ENCODE results near the gene RBM48. TPM values are rescaled to one million over a fixed set of nuclear protein-coding genes. Genes with fewer than 3 reads are reported as not detected.
A peak's percentile ranks its signal among the peaks of the same experiment; 100 is the strongest.

Gene RBM48
- total and polyA plus RNA-seq, 2 of the 13 experiments (the other 11 are each of a cell fraction or from before 2014, with no cell fraction given): 7.2 to 12.2 TPM

GRCh38 chr7:92528188-92528957 lies at the start of gene RBM48, which contains the start of gene PEX1 (continued):
- TF ChIP-seq ATF3 (CRISPR knock-in tag; IDR thresholded peaks at IDR 0.05) (0 out of 2 replicates have a peak, but pooled peaks have one; percentile 1), ZBTB37 (CRISPR knock-in tag; IDR thresholded peaks at IDR 0.05) (no peak), ZNF160 (CRISPR knock-in tag; IDR thresholded peaks at IDR 0.05) (no peak), AGO2 (optimal IDR thresholded peaks at IDR 0.05; ENCODE audit: low read depth, low read length) (peak; percentile 49), NBN (conservative IDR thresholded peaks at IDR 0.05) (no peak), RFX1 (IDR thresholded peaks at IDR 0.05) (no peak), HIC2 (CRISPR knock-in tag; IDR thresholded peaks at IDR 0.05; ENCODE audit: low read depth) (0 out of 2 replicates have a peak, but pooled peaks have one; percentile 27), ZNF260 (CRISPR knock-in tag; IDR thresholded peaks at IDR 0.05; ENCODE audit: borderline replicate concordance, low read depth) (0 out of 2 replicates have a peak, but pooled peaks have one; percentile 38), ZNF777 (CRISPR knock-in tag; IDR thresholded peaks at IDR 0.05) (peak; percentile 99), PBX3 (CRISPR knock-in tag; IDR thresholded peaks at IDR 0.05; ENCODE audit: borderline replicate concordance) (no peak), ZSCAN5A (CRISPR knock-in tag; IDR thresholded peaks at IDR 0.05; ENCODE audit: borderline replicate concordance) (no peak; the same call in 1 of the 2 replicates), ZNF468 (CRISPR knock-in tag; IDR thresholded peaks at IDR 0.05) (no peak), GRHL1 (CRISPR knock-in tag; conservative IDR thresholded peaks at IDR 0.05) (no peak), CBFB (CRISPR knock-in tag; IDR thresholded peaks at IDR 0.05) (peak; percentile 43; the same call in 1 of the 2 replicates), REST (IDR thresholded peaks at IDR 0.05; ENCODE audit: borderline replicate concordance in 1 of 2, low read depth in 1 of 2, low read length in 2 of 2) (peak in 1 of 2 experiments; percentile 59; a peak in 1 of 4 replicates), SALL1 (CRISPR knock-in tag; IDR thresholded peaks at IDR 0.05) (peak; percentile 79; the same call in 1 of the 2 replicates)
